AG10803 (cell line): ENCODE measurements around the gene EYA3.
A peak's percentile ranks its signal among the peaks of the same experiment; 100 is the strongest.

Source experiments
- DNase-seq: peaks from one replicate; pipeline ENCODE4 v3.0.0; 2010; ENCODE audit warnings: low read depth
- H3K4me3 ChIP-seq: 2 replicates; pipeline ENCODE4 v1.5.1; 2011; ENCODE audit warnings: mild to moderate bottlenecking, low read length, control low read depth
- CTCF ChIP-seq: conservative IDR thresholded peaks from 2 replicates; pipeline ENCODE4 v1.5.1; 2011; ENCODE audit warnings: mild to moderate bottlenecking, low read length, control low read depth, inconsistent platforms

Gene EYA3

DNA sequence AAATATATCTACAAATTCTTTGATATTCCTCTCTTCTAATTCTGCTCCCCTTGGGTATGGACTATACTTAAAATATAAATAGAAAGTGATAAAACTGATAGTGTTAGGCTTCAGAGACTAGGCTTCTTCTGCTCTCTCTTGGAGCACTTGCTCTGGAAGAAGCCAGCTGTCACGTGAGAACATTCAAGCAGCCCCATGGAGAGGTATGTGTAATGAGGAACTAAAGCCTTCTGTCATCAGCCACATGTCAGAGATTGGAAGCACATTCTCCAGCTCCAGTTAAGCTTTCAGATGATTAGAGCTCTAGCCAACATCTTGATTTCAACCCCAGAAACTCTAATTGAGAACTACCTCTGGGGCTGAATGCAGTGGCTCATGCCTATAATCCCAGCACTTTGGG, 94.3 kb downstream of the EYA3 start:
- no peak for TF ChIP-seq CTCF
- DNase-seq = peak; percentile 36
- no peak overlapping the region for H3K4me3 ChIP-seq

GRCh38 chr1:27993241-27993640, 95.2 kb downstream of the EYA3 start:
- no peak for TF ChIP-seq CTCF
- DNase-seq = no peak
- no peak overlapping the region for H3K4me3 ChIP-seq

DNA sequence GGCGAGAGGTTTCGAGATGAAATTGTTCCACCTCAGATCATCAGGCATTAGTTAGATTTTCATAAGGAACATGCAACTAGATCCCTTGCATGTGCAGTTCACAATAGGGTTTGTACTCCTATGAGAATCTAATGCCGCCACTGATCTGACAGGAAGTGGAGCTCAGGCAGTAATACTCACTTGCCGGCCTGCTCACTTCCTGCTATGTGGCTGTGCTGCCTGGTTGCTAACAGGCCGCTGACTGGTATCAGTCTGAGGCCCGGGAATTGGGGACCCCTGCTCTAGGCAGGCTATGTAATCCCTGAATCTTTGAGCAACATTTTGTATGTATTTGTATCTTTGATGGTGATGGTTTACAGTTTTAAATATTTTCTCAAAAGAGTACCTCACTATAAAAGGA, 96.1 kb downstream of the EYA3 start:
- DNase-seq = no peak
- no peak for TF ChIP-seq CTCF
- no peak overlapping the region for H3K4me3 ChIP-seq

DNA sequence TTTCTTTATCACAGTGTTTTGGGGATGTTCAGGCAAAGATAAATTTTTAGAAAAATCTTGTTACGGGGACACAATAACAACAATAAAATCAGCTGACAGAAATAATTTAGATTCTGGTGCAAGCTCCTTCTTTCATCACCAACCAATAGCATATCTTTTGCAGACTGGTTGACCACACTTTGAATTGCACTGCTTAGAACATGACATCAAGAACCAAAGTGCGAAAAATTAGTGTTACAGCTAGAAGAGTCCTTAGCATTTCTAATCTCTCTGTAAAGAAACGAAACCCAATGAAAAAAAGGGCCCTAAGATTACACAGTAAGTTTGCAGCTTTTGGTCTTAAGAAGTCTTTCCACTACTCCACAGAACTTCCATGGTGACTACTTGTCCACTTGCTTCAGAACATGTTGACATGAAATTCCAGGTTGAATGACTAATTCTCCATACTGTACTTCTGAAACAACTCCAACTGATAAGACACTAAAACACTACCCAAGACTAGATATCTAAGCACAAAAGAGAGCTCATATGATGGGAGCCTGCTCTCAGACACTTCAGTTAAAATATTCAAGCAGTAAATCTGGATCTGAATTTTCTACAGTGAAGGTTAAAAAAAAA, 97.4 kb downstream of the EYA3 start:
- H3K4me3 ChIP-seq = no peak overlapping the region
- no peak for TF ChIP-seq CTCF
- DNase-seq = no peak

GRCh38 chr1:27981145-27981544, 107.3 kb downstream of the EYA3 start:
- no peak for TF ChIP-seq CTCF
- no peak for DNase-seq
- H3K4me3 ChIP-seq = no peak overlapping the region

- no peak overlapping the region for H3K4me3 ChIP-seq
- DNase-seq = no peak
- no peak for TF ChIP-seq CTCF
Measured at GRCh38 chr1:27980216-27980845, 108.1 kb downstream of the EYA3 start.

GRCh38 chr1:27979859-27980201, 108.6 kb downstream of the EYA3 start:
- no peak for DNase-seq
- TF ChIP-seq CTCF = no peak
- no peak overlapping the region for H3K4me3 ChIP-seq
